Gastroesophageal sphincter (tissue), 4 donors: ENCODE results near the gene ZBTB20. TPM values are rescaled to one million over a fixed set of nuclear protein-coding genes. Genes with fewer than 3 reads are reported as not detected.

Experiments
- ATAC-seq: fragments of 150-250 bp; one replicate; pipeline ENCODE4 v1.9.1; 2016; ENCODE audit warnings: mild to moderate bottlenecking, moderate library complexity
- H3K27ac ChIP-seq, 4 donors: fragments of 200-600 bp; sonication (generic) in 3 of 4; 1 replicate in 3 of 4; 2 replicates in 1 of 4; pipeline ENCODE4 v1.5.1; 2016 to 2019
- H3K27me3 ChIP-seq: fragments of 200-600 bp; sonication (generic); one replicate; pipeline ENCODE4 v1.5.1; 2019
- H3K36me3 ChIP-seq, 2 donors: fragments of 200-600 bp; sonication (generic); one replicate each; pipeline ENCODE4 v1.5.1; 2019; ENCODE audit warnings: control low read depth in 1 of 2
- H3K4me1 ChIP-seq, 3 donors: fragments of 200-600 bp; sonication (generic); 1 replicate in 2 of 3; 2 replicates in 1 of 3; pipeline ENCODE4 v1.5.1; 2016 to 2019; ENCODE audit warnings: control low read depth in 2 of 3
- H3K4me3 ChIP-seq, 2 donors: fragments of 200-600 bp; sonication (generic); one replicate each; pipeline ENCODE4 v1.5.1; 2019; ENCODE audit warnings: mild to moderate bottlenecking in 1 of 2, moderate library complexity in 1 of 2
- H3K9me3 ChIP-seq, 3 donors: fragments of 200-600 bp; sonication (generic); one replicate each; pipeline ENCODE4 v1.5.1; 2017 to 2019; ENCODE audit warnings: control low read depth in 2 of 3
- EP300 ChIP-seq: sonication (generic); formaldehyde crosslinking; IDR thresholded peaks from one replicate; pipeline ENCODE4 v1.6.1; 2017; ENCODE audit warnings: antibody characterized with exemption, mild to moderate bottlenecking
- POLR2A ChIP-seq, 2 donors: fragments of 450-650 bp; IDR thresholded peaks; one replicate each; pipeline ENCODE4 v1.6.1; 2017; ENCODE audit warnings: antibody characterized with exemption in 2 of 2, mild to moderate bottlenecking in 2 of 2, moderate library complexity in 1 of 2
- POLR2AphosphoS5 ChIP-seq: sonication (generic); formaldehyde crosslinking; IDR thresholded peaks from one replicate; pipeline ENCODE4 v1.6.1; 2017; ENCODE audit warnings: antibody characterized with exemption
- WGBS, 2 donors: methylation state at CpG; one replicate each; pipeline ENCODE4 v1.1.5; 2018; ENCODE audit warnings: low coverage in 1 of 2; 5-methylcytosine and 5-hydroxymethylcytosine counted together
- total RNA-seq, 4 donors: library from RNA; depleted of rRNA; stranded (reverse); fragments of >200 nt; gene quantifications; one replicate each; pipeline ENCODE4 v1.1.0, GENCODE V29; 2016
- TF ChIP-seq, protein P1 (sequence below), 4 experiments: fragments of 200-600 bp in 2 of 4; fragments of 450-650 bp in 2 of 4; sonication (generic) in 1 of 4; IDR thresholded peaks; one replicate each; pipeline ENCODE4 v1.5.1; 2017 to 2019; ENCODE audit warnings: antibody characterized with exemption in 4 of 4, mild to moderate bottlenecking in 2 of 4, moderate library complexity in 2 of 4

ZBTB20 gene
- total RNA-seq, 4 donors from 2014 or later = 53.1 to 113 (median 98.4) TPM

DNA sequence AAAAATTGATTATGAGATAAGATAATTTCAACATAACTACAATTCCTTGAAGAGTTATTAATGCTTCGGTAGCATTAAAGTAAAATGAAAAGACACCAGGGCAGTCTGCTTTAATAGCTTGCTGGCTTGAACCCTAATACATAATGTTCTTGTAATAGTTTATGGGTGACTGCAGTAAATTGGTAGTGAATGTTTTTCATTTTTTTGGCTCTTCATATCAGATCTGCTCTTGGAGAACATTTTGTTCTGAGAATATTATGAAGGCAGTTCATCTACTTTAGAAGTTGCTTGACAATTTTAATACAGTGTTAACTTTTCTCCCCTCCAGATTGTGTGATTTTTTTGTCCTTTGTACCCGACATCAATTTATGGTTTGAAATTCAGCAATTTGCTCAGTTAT, 128.4 kb downstream of the ZBTB20 start:
- TF ChIP-seq POLR2AphosphoS5 (peak; percentile 80), EP300 (peak; percentile 37), POLR2A (IDR thresholded peaks at IDR 0.05) (no peak)
- TF ChIP-seq, protein P1, sequence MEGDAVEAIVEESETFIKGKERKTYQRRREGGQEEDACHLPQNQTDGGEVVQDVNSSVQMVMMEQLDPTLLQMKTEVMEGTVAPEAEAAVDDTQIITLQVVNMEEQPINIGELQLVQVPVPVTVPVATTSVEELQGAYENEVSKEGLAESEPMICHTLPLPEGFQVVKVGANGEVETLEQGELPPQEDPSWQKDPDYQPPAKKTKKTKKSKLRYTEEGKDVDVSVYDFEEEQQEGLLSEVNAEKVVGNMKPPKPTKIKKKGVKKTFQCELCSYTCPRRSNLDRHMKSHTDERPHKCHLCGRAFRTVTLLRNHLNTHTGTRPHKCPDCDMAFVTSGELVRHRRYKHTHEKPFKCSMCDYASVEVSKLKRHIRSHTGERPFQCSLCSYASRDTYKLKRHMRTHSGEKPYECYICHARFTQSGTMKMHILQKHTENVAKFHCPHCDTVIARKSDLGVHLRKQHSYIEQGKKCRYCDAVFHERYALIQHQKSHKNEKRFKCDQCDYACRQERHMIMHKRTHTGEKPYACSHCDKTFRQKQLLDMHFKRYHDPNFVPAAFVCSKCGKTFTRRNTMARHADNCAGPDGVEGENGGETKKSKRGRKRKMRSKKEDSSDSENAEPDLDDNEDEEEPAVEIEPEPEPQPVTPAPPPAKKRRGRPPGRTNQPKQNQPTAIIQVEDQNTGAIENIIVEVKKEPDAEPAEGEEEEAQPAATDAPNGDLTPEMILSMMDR (IDR thresholded peaks at IDR 0.05) = no peak
- Histone ChIP-seq H3K4me3 (no peak overlapping the region), H3K9me3 (peaks cover 0 to 7% (median 0%) of the 10 kb centered on the region in 3 donors), H3K27me3 (no peaks in the 10 kb centered on the region), H3K27ac (peak overlapping the region; percentile 27 to 89 (median 70)), H3K36me3 (no peaks in the 10 kb centered on the region), H3K4me1 (peaks cover 4 to 58% (median 16%) of the 10 kb centered on the region in 3 donors)
- WGBS, 2 donors = 45 to 50% methylated on average over 2 of the region's 2 CpGs
- peak; percentile 75 for ATAC-seq

DNA sequence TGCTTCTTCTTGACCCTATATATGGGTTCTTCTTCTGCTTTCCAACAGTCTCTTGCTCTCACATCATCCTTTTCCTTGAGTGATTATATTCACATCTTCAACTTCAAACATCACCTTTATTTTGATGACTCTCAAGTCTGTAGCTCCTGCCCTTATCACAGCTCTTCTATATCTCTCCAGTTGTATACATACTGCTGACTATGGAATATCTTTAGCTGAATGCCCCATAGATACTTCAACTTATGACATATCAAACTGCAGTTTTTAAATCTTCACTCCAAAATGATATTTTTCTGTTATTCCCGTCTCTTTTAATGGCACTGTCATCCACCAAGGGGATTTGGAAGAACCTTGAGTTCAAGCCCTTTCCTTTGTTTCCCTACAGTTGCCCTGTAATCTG, 139.1 kb downstream of the ZBTB20 start:
- no peak overlapping the region for H3K4me3 ChIP-seq
- no peaks in the 10 kb centered on the region for H3K27me3 ChIP-seq
- whole genome bisulfite sequencing, 2 donors = 76% methylated on average over 1 of the region's 1 CpG; no CpG with 5 or more reads in 1 of the 2 donors
- ATAC-seq = no peak
- no peaks in the 10 kb centered on the region for H3K4me1 ChIP-seq
- no peaks in the 10 kb centered on the region for H3K36me3 ChIP-seq
- TF ChIP-seq EP300 (no peak), POLR2AphosphoS5 (no peak), POLR2A (IDR thresholded peaks at IDR 0.05) (no peak)
- TF ChIP-seq, protein P1 (IDR thresholded peaks at IDR 0.05) = no peak
- no peak overlapping the region for H3K27ac ChIP-seq
- no peaks in the 10 kb centered on the region for H3K9me3 ChIP-seq

DNA sequence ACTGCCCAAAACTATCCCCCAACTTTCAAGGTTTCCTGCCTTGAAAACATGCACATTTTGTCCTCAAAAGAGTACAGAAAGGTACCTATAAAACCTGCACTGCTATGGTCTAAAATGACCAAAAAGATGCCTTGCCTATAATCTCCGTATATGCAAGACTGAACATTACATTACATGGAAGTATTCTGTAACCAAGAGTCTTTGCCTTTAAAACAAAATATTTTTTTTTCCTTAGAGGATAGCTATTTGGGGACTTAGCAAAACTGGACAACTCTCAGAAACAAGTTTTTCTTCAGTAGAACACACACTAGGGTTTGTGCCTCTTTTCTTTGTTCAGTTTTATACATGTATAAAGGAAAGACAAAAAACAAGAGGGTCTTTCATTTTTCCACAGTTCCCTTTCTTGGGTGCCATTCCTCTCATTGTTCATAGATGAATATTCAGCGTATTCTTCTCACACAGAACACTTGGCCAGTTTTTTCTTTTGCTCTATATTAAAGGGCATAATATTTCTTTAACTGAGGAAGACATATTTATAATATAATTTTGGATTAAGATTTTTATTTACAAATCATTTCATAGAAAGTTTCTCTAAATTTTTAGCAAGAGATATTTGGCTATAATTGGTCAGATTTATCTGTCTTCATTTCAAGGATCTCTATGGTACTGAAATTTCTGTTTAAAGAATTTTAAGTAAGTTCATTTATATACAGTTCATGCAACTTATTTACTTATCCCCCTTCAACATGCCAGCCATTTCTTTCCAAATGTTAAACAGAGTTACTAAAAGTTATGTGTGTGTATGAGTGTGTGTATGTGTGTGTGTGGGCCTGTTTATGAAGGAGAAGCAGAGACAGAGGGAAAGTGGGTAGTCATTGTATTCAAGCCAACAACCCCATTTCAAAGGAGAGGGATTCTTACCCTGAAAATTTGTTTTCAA, 142.6 kb downstream of the ZBTB20 start:
- WGBS, 2 donors = 83 to 96% methylated on average over 2 of the region's 2 CpGs
- no peak overlapping the region for H3K27ac ChIP-seq

DNA sequence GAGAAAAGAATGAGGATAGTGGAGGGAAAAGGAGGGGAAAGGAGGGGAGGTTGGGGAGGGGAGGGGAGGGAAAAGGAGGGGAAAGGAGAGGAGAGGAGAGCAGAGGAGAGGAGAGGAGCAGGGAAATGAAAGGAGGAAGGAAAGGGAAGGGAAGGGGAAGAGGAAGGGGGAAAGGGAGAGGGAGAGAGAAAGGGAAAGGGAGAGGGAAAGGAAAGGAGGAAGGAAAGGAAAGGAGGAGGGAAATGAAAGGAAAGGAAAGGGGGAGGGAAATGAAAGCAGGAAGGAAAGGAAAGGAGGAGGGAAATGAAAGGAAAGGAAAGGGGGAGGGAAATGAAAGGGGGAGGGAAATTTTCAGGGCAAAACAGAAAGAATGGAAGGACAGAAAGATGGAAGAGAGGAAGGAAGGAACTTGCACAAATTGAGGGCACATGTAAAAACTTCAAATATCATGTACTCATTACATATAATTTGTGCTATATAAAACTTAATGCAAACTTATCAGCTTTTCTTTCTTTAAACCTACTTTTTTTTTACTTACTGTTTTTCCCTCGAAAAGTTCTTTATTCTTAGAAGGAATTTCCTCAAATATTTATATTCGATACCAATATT, 148.0 kb downstream of the ZBTB20 start:
- H3K27ac ChIP-seq = no peak overlapping the region
- H3K4me1 ChIP-seq = no peaks in the 10 kb centered on the region
- H3K4me3 ChIP-seq = no peak overlapping the region
- no peaks in the 10 kb centered on the region for H3K27me3 ChIP-seq
- WGBS, 2 donors = 89 to 94% methylated on average over 2 of the region's 2 CpGs
- no peak for ATAC-seq
- TF ChIP-seq, protein P1 (IDR thresholded peaks at IDR 0.05) = no peak
- TF ChIP-seq EP300 (no peak), POLR2A (IDR thresholded peaks at IDR 0.05) (no peak), POLR2AphosphoS5 (no peak)
- peaks cover 0 to 7% (median 0%) of the 10 kb centered on the region in 3 donors for H3K9me3 ChIP-seq
- H3K36me3 ChIP-seq = no peaks in the 10 kb centered on the region

More for the DNA sequence above, 142.6 kb downstream of the ZBTB20 start:
- Histone ChIP-seq H3K36me3 (no peaks in the 10 kb centered on the region), H3K9me3 (peaks cover 0 to 7% (median 0%) of the 10 kb centered on the region in 3 donors), H3K27me3 (no peaks in the 10 kb centered on the region), H3K4me1 (no peaks in the 10 kb centered on the region), H3K4me3 (no peak overlapping the region)
- no peak for TF ChIP-seq EP300
- no peak for ATAC-seq

DNA sequence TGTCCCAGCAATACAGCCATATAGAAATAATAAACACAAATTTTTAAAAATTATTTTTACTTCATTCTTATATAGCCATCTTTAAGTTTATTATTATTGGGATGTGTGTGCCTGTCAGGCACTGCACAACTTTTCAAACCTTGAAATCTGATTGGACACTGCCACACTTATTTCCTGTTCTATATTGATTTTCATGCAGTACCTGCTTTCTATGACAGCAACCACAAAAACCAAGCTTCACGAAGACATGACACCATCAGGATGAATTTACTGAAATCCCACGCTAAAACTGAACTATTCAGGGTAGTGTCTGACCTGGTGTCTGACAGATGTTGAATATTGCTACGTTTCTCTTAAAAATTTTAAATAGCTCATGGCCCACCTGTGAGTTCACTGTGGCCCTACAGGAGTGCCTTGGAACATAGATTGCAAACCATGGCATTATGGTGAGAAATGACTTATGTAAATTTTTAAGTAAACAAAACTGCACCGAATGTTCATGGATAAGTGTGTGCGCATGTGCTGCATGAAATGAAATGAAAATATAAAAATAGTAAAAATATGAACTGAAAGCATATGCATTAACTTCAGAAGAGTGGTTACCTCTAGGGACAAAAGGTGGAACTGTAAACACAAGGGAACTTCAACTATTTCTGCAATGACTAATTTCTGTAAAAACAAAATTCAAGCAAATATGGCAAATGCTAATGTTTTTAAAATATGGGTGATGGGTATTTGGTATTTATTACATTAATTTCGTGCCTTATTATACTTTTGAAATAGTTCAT, 152.3 kb downstream of the ZBTB20 start:
- Histone ChIP-seq H3K4me1 (no peaks in the 10 kb centered on the region), H3K36me3 (no peaks in the 10 kb centered on the region), H3K4me3 (no peak overlapping the region), H3K27me3 (no peaks in the 10 kb centered on the region), H3K9me3 (no peaks in the 10 kb centered on the region), H3K27ac (no peak overlapping the region)
- WGBS, 2 donors = 68 to 75% methylated on average over 6 of the region's 6 CpGs
- no peak for ATAC-seq
- TF ChIP-seq POLR2A (IDR thresholded peaks at IDR 0.05) (no peak), EP300 (no peak), POLR2AphosphoS5 (no peak)
- TF ChIP-seq, protein P1 (IDR thresholded peaks at IDR 0.05) = no peak
